Esophagus muscularis mucosa (tissue), 3 donors: ENCODE results near the gene CHRNA4.

Experiments
- POLR2A ChIP-seq: fragments of 450-650 bp; IDR thresholded peaks from one replicate; pipeline ENCODE4 v1.6.1; 2017; ENCODE audit warnings: antibody characterized with exemption, moderate library complexity, mild to moderate bottlenecking, low read depth
- TF ChIP-seq, protein P1 (sequence below), 3 experiments: fragments of 200-600 bp in 2 of 3; fragments of 450-650 bp in 1 of 3; sonication (generic) in 2 of 3; IDR thresholded peaks; one replicate each; pipeline ENCODE4 v1.5.1; 2017 to 2019; ENCODE audit warnings: antibody characterized with exemption in 3 of 3, mild to moderate bottlenecking in 2 of 3, moderate library complexity in 1 of 3

DNA sequence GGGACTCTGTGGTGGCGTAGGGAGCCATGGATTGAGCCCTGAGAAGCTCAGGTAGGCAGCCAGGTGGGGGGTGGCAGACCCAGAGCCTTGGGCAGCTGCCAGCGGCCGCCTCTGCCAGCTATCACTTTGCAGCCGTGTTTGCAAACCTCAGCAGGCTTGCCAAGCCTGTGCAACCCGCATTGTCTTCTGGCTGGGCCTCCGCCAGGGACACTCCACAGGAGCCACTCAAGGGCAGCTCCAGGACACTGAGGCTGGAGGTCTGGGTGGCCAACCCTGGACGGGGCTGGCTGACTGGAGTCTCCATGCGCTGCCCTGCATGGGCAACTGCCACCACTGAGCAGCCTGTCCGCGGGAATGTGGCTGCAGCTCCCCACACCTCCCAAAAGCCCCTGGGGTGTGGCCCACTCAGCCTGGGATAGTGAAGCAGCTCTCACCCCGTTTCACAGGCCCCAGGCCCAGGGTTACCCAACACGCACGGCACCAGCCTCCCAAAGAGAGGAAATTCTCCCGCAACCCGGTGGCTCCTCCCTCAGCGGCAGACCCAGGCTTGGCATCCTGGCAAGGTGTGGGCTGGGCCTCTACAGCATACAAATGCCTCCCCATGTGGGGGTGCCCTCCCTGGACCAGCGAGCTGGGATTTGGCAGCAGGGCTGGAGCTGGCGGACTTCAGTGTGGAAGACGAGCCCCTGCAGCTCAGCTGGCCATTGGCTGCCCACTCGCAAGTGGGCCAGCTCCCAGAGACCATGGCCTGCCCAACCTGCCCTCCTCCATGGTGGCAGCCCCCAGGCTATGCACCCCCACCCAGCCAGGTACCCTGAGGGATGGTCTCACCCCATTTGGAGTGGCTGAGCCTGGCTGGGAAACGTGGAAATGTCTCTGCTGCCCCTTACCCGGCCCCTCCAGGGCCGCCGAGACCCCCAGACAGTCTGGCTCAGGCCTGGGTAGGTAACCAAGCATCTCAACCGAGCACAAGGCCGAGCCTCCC, 2.9 kb downstream of the CHRNA4 start:
- TF ChIP-seq POLR2A, result no peak
- TF ChIP-seq, protein P1, sequence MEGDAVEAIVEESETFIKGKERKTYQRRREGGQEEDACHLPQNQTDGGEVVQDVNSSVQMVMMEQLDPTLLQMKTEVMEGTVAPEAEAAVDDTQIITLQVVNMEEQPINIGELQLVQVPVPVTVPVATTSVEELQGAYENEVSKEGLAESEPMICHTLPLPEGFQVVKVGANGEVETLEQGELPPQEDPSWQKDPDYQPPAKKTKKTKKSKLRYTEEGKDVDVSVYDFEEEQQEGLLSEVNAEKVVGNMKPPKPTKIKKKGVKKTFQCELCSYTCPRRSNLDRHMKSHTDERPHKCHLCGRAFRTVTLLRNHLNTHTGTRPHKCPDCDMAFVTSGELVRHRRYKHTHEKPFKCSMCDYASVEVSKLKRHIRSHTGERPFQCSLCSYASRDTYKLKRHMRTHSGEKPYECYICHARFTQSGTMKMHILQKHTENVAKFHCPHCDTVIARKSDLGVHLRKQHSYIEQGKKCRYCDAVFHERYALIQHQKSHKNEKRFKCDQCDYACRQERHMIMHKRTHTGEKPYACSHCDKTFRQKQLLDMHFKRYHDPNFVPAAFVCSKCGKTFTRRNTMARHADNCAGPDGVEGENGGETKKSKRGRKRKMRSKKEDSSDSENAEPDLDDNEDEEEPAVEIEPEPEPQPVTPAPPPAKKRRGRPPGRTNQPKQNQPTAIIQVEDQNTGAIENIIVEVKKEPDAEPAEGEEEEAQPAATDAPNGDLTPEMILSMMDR (IDR thresholded peaks at IDR 0.05), result no peak
